ENCODE measurements around the gene LRP1. TPM values are rescaled to one million over a fixed set of nuclear protein-coding genes. Genes with fewer than 3 reads are reported as not detected.

Gene LRP1
- total and polyA plus RNA-seq, 4 donors: 87.5 to 375 (median 139) TPM

- no peak overlapping the region for H3K4me3 ChIP-seq (ENCODE audit: low read depth in 1 of 3, low read length in 3 of 3)
- no peak overlapping the region for H3K27ac ChIP-seq (ENCODE audit: low read depth in 1 of 2, low read length in 2 of 2)
- no peak for DNase-seq (ENCODE audit: low spot score)
- no peaks in the 10 kb centered on the region for H3K27me3 ChIP-seq (ENCODE audit: control insufficient read depth in 4 of 4, insufficient read depth in 4 of 4, low read length in 3 of 4)
- peaks cover 2 to 23% (median 18%) of the 10 kb centered on the region in 4 donors for H3K4me1 ChIP-seq (ENCODE audit: control insufficient read depth in 4 of 4, insufficient read depth in 4 of 4, low read length in 3 of 4)
- H3K9me3 ChIP-seq (ENCODE audit: control insufficient read depth in 4 of 4, low read length in 3 of 4): no peaks in the 10 kb centered on the region
- WGBS: 90% methylated on average over 11 of the region's 11 CpGs
- H3K9ac ChIP-seq (ENCODE audit: low read depth in 1 of 2, low read length in 2 of 2): no peak overlapping the region
- no peaks in the 10 kb centered on the region for H3K36me3 ChIP-seq (ENCODE audit: control insufficient read depth in 4 of 4, insufficient read depth in 3 of 4, low read depth in 1 of 4, low read length in 3 of 4)
- no peak for TF ChIP-seq YY1 (IDR thresholded peaks at IDR 0.05)
- TF ChIP-seq NR2F2 (IDR thresholded peaks at IDR 0.05): no peak
- TF ChIP-seq, protein P1, sequence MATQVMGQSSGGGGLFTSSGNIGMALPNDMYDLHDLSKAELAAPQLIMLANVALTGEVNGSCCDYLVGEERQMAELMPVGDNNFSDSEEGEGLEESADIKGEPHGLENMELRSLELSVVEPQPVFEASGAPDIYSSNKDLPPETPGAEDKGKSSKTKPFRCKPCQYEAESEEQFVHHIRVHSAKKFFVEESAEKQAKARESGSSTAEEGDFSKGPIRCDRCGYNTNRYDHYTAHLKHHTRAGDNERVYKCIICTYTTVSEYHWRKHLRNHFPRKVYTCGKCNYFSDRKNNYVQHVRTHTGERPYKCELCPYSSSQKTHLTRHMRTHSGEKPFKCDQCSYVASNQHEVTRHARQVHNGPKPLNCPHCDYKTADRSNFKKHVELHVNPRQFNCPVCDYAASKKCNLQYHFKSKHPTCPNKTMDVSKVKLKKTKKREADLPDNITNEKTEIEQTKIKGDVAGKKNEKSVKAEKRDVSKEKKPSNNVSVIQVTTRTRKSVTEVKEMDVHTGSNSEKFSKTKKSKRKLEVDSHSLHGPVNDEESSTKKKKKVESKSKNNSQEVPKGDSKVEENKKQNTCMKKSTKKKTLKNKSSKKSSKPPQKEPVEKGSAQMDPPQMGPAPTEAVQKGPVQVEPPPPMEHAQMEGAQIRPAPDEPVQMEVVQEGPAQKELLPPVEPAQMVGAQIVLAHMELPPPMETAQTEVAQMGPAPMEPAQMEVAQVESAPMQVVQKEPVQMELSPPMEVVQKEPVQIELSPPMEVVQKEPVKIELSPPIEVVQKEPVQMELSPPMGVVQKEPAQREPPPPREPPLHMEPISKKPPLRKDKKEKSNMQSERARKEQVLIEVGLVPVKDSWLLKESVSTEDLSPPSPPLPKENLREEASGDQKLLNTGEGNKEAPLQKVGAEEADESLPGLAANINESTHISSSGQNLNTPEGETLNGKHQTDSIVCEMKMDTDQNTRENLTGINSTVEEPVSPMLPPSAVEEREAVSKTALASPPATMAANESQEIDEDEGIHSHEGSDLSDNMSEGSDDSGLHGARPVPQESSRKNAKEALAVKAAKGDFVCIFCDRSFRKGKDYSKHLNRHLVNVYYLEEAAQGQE (IDR thresholded peaks at IDR 0.05): no peak
- TF ChIP-seq GABPA (IDR thresholded peaks at IDR 0.05 in 1 of 2, conservative IDR thresholded peaks at IDR 0.05 in 1 of 2): no peak
- no peak for TF ChIP-seq JUND (IDR thresholded peaks at IDR 0.05)
- TF ChIP-seq, protein P2, sequence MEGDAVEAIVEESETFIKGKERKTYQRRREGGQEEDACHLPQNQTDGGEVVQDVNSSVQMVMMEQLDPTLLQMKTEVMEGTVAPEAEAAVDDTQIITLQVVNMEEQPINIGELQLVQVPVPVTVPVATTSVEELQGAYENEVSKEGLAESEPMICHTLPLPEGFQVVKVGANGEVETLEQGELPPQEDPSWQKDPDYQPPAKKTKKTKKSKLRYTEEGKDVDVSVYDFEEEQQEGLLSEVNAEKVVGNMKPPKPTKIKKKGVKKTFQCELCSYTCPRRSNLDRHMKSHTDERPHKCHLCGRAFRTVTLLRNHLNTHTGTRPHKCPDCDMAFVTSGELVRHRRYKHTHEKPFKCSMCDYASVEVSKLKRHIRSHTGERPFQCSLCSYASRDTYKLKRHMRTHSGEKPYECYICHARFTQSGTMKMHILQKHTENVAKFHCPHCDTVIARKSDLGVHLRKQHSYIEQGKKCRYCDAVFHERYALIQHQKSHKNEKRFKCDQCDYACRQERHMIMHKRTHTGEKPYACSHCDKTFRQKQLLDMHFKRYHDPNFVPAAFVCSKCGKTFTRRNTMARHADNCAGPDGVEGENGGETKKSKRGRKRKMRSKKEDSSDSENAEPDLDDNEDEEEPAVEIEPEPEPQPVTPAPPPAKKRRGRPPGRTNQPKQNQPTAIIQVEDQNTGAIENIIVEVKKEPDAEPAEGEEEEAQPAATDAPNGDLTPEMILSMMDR (IDR thresholded peaks at IDR 0.05; ENCODE audit: low read depth, low read length, missing input control): no peak
- TF ChIP-seq RAD21 (IDR thresholded peaks at IDR 0.05): no peak
- no peak for TF ChIP-seq TAF1 (conservative IDR thresholded peaks at IDR 0.05)
- TF ChIP-seq FOXA2 (IDR thresholded peaks at IDR 0.05): no peak
- TF ChIP-seq MAX (IDR thresholded peaks at IDR 0.05): no peak
- no peak for TF ChIP-seq RXRA (IDR thresholded peaks at IDR 0.05)
- TF ChIP-seq ATF3 (IDR thresholded peaks at IDR 0.05): no peak
- no peak for TF ChIP-seq SP1 (IDR thresholded peaks at IDR 0.05)
- TF ChIP-seq, protein P3, sequence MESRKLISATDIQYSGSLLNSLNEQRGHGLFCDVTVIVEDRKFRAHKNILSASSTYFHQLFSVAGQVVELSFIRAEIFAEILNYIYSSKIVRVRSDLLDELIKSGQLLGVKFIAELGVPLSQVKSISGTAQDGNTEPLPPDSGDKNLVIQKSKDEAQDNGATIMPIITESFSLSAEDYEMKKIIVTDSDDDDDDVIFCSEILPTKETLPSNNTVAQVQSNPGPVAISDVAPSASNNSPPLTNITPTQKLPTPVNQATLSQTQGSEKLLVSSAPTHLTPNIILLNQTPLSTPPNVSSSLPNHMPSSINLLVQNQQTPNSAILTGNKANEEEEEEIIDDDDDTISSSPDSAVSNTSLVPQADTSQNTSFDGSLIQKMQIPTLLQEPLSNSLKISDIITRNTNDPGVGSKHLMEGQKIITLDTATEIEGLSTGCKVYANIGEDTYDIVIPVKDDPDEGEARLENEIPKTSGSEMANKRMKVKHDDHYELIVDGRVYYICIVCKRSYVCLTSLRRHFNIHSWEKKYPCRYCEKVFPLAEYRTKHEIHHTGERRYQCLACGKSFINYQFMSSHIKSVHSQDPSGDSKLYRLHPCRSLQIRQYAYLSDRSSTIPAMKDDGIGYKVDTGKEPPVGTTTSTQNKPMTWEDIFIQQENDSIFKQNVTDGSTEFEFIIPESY (IDR thresholded peaks at IDR 0.05): no peak
- TF ChIP-seq EGR1 (IDR thresholded peaks at IDR 0.05; ENCODE audit: low read depth in 2 of 2): no peak
- TF ChIP-seq HNF4G (IDR thresholded peaks at IDR 0.05): no peak
- TF ChIP-seq FOXA1 (IDR thresholded peaks at IDR 0.05): no peak
- TF ChIP-seq HNF4A (conservative IDR thresholded peaks at IDR 0.05): no peak
These were observed 2.2 kb upstream of the LRP1 start for GRCh38 chr12:57126061-57126460.
